HG03097 (cell line): ENCODE results near the gene ASXL3.
A peak's percentile ranks its signal among the peaks of the same experiment; 100 is the strongest.

ENCODE experiments used
- ATAC-seq: cut with Tn5 transposase; IDR thresholded peaks from one replicate; pipeline ENCODE4 v1.9.1; 2021; ENCODE audit not compliant: unreplicated experiment, low FRiP score

Gene ASXL3

DNA sequence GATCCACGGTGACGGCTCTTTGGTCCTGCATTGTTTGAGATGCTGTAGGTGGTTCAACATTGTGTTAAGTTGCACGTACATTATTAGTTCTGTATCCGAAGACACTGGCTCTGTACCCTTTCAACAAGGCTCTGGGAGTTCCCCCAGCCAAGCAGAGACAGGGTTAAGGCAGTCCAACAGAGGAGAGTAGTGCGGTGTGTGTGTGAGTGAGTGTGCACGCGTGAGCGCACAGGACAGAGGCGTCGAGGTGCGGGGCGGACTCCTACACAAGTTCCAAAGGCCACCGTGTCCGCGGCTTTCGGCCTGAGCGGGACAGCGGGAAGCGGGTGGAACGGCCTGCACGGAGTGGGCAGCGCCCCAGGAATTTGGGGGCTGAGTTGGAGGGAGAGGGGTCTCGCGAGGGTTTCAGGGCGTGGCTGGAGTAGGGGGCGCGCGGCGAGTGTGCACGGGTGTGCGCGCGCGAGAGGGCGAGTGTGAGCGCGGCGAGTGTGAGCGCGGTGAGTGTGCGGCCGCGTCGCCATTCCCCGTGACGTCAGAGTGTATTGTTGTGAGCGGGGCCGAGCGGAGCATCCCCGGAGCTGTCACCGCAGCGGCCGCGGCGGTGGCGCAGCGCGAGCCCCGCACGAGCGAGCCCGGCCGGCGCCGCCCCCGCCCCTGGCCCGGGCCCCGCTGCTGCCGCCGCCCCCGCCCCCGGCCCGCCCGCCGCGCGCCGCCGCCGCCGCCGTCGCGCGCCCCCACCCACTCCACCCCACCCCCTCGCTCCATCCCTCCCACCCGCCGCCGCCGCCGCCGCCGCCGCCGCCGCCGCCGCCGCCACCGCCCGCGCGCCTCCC is at the start of gene ASXL3:
ASXL3 (plus strand) TSS at position 535 of the 833 bp plus-strand sequence. CDS start 413 bp downstream, outside the sequence.
- no peak for ATAC-seq

GRCh38 chr18:33532978-33533377 is 45.0 kb upstream of the ASXL3 start:
- no peak for ATAC-seq

GRCh38 chr18:33536904-33537303 is 41.1 kb upstream of the ASXL3 start:
- no peak for ATAC-seq

DNA sequence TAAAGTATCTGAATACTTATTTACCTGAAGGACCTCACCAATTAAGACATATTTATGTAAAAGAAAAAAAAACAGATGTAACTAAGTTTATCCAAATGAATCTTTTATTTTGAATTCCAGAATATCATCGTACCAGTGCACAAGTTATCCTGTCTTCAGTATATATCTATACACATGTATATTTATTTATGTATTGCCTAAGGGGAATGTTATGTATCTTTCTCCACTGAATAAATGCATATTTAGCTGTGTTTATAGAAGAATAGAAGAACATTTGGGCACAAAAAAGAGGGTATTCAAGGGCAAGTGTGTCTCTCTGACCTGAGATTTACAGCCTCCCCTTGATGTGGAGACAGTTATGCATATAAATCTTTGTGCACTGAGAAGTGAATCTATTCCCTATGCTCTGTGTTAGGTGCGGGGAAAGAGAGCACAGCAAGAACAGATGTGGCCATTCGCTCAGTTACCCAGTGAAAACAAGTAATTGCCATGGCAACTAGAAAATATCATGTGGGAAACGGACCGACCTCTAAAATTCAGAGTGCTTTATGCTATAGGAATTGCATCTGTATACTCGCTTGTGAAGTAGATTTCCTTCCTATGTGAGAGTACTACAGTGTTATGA is 39.5 kb upstream of the ASXL3 start:
- no peak for ATAC-seq

DNA sequence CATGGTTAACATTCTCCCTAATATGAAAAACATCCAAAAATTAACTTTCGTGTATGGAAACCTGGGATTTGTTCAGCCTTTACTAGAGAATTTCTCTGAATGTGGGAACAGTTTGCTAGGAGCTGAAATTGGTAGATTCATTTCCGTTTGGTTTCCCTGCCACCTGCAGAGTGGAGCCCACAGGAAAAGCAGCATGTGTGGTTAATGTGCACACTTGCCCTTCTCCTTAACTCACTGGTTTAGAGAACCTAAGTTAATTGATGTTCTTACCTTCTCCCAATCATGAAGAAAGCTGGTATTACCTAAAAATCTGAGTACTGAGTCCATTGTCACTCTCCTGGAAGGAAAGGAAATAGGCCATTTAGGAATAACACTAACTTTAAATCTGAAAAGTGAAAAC is 37.6 kb upstream of the ASXL3 start:
- ATAC-seq: no peak

DNA sequence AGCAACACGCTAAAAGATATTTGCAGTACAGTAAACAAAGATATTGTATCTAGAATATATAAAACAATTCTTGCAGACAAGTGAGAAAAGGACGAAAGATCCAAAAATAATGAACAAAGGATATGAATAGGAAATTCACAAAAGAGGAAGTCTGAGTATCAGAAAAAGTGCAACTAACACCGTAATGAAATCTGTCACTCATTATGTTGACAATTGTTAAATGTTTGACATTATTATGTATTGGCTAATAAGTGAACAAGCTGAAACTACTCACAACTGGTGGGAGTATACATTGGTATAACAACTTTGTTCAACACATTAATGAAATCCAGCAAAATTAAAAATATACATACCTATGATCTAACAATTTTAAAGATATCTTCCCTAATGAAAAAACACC is 36.7 kb upstream of the ASXL3 start:
- peak; percentile 62 for ATAC-seq

- ATAC-seq: no peak
Observed at GRCh38 chr18:33556846-33557245, 21.2 kb upstream of the ASXL3 start.

DNA sequence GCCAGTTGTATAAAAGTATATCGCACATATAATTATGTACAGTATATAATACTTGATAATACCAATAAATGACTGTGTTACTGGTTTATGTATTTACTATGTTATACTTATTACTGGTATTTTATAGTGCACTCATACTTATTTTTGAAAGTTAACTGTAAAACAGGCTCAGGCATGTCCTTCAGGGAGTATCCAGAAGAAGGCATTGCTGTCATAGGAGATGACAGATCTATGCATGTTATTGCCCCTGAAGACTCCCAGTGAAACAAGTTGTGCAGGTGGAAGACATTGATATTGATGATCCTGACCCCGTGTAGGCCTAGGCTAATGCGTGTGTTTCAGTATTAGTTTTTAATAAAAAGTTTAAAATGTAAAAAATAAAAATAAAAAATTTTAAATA is 20.3 kb upstream of the ASXL3 start:
- no peak for ATAC-seq

- ATAC-seq: no peak
Observed at GRCh38 chr18:33558529-33558928, 19.5 kb upstream of the ASXL3 start.

DNA sequence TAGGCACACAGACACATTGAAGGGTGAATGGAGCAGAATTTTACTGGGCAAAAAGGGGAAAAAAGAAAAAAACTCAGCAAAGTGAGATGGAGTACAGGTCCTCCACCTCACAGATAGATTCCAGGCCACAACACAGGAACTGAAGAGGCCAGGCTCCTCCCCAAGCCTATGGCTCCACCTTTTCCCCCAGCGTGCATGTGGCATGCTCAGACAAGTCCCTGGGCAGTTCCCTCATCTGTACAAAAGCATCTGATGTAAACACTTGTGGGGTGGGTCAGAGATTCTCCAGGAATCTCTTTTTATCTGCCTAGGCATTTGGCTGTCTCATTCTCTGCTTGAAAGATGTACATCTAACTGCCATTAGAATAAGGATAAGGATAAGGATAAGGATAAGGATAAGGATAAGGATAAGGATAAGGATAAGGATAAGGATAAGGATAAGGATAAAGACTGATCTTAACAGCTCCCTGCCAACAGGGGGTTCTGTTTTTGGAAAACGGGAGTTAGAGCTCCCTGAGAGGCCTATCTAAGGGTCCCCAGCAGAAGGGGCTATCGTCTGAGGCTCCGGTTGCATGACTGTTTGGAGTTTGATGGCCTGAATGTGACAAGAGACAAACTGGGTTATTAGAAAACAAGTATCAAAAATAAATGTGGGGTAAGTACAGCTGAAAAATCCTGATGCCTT is 17.2 kb upstream of the ASXL3 start:
- no peak for ATAC-seq

DNA sequence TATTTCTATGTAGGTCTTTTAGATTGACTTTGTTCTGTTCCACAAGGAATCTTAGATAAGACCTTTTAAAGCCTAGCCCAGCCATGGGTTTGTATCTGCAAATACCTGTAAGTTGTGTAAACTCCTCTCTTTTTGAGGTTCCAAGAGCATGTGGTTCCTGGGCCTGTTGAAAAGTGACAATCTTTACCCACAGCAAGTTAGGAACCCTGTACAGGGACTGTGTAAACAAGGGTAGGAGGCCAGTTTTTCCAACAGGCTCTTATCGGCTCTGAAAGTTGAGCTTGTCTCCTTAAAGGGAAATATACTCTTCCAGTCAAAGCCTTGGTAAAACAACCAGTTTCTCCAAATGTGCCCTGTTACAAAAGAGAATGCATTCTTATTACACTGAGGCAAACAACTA is 15.3 kb upstream of the ASXL3 start:
- no peak for ATAC-seq

GRCh38 chr18:33567705-33568104 is 10.3 kb upstream of the ASXL3 start:
- ATAC-seq: no peak

DNA sequence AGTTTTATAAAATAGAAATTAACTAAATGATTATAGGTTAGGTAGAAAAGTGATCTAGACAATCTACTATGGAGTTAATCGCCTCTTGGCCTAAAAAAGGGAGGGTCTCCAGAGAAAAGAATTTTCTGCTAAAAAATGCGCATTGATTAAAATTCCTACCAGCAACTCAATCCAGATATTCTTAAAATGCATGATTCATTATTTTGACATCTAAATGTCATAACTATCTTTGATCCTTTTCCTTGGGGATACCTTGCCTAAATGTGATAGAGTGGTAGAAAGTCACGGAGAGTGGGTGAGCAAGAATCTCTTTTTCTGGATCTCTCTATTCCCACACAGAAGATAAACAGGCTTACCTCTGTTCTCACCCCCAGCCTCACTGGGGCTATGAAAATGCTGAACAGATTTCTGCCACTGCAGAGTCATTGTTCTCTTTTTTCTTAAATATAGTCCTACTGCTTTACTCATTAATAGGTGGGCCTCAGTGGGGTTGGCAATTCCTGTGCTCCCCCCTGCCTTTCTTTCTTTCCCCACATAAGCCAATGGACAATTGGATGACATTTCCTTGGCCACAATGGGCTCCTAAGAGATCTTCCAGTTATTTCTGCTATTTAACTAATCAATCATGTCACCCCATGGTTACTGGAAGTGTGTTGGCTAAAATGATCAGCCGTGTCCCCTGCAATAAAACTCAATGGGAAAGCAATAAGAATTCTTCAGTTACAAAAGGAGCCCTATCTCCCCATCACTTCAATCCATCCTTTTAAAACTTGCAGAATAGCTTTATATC is 5.8 kb upstream of the ASXL3 start:
- no peak for ATAC-seq

- no peak for ATAC-seq
Observed at GRCh38 chr18:33573193-33573592, 4.8 kb upstream of the ASXL3 start.

GRCh38 chr18:33575451-33575850 is 2.6 kb upstream of the ASXL3 start:
- ATAC-seq: no peak

DNA sequence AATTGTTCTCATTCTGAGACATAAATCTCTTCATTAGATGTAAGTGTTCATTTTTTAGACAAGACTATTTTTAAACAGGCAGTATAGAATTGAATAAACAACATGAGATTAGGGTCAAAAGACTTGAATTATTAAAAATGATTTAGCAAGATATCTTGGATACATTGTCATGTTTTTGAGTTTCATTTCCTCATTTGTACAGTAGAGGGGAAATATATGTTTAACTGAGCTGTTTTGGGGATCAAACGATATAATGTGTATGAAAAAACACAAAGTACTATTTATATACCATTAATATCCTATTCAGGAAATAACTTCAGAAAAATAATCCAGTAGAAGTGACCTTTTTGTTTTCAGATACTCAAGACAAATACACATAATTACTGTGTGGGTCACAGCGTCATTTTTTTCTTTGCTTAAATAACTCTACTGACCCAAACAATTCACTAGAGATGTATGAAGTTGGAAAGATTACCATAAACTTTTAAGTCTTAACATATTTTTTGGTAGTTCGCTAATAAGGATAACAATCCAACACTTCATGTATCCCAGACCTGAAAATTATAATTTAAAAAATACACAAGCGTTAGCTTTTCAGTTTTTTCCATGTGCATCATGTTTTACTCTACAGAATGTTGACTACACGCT is 896 bp upstream of the ASXL3 start:
- ATAC-seq: no peak

DNA sequence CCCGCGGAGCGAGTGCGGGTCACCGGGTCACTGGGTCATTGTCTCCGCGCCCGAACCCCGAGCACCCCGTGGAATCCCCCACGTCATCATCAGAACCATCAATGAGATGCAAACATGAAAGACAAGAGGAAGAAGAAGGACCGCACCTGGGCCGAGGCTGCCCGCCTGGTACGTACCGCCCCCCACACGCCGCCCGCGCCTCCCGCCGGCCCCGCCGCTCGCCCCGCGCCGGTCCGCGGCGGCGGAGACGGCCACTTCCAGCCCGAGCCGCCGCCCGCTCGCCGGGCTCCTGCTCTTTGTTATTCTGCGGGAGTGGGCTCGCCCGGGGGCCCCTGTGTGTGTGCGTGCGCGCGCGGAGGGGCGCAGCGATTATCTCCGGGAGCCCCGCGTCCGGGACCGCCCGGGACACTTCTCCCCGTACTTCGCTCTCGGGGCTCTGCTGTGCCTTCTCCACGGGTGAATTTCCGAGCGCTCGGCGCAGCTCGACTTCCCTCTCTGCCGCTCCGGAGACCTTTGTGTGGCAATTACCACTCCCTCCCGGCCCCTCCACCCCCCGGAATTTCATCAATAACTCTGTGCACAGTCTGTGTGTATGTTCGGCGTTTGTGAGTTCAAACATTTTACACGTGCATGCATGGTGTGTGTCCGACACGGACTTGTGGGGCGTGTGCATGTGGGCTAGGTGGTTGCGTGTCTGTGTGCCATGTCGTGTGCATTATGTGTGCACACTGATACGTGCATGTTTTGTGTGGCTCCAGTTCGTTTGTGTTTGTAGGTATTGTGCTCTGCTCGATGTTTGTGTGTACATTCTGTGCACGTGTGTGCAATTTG is 714 bp downstream of the ASXL3 start:
- no peak for ATAC-seq

DNA sequence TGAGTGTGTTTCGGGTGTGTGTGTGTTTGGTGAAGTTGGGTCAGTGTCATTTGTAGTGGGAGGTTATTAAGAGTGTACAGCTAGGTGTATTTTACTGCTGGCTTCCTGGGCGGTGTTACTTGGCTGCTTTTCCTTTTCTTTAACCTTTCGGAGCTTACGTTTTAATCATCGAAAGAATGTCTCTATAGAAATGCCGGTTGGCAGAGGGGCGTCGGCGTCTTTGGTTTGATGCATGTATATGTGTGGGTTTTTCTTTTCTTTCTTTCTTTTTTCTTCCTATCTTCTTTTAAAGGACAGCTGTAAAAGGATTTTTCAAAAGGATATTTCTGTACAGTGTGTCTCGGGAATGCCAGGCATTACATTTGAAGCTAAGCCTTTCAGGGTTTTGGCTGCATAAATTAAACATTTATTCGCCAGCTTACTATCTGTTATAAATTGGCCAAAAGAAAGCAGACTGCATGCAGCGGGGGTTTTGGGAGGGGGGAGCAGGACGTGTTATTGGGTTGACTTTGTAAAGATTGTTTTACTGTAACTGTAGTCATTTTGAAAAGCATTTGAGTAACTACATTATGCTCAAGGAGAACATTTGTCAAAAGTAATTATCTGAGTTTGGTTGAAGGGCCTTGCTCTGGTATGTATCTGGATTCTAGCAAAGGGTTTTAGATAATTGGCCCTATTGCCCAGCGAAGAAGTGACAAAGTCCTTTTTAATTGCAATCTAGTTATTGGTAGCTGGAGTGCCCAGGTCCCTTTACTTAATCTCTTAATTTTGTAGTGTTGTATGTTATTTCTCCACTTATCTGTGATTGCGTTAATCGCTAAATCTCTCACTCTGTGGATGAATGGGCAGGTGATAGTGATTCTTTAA is 1.6 kb downstream of the ASXL3 start:
- no peak for ATAC-seq

DNA sequence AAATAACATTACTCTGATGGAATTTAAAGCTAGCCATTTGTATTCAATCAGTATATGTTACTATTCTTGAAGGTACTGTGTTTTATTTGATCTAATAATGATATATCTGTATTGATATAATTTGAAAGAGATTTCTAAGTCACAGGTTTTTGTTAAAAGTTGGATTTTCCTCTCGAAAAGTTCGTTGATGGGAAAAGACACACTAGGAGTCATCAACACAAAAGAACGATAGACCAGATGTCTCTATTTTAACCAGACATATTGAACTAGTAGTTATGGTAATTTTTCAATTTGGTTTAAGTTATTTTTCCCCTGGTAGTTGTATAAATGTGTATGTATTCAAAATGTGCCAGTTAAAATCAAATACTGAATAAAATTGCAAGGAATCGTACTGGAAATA is 2.5 kb downstream of the ASXL3 start:
- ATAC-seq: no peak
